ENCODE data around the gene TMEM108.

TMEM108 gene

DNA sequence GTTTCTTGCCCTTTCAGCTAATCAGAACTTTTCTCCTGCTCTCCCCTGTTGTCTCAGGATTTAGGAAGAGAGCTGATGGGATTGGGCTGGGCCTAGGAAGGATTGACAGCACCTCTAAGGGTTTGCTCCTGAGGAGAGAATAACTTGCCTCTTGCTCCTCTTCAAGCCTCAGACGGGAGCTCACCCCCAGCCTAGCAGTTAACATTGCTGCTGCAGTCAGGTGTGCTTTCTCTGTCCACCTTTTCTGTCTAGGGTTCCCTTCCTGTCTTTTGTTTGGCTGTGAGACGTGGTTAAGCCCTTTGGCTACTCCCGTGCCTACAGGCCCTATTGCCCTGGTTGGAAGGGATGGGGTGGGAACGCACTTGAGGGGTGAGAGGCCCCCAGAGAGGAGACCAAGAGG, 20.1 kb downstream of the TMEM108 start:
- Histone ChIP-seq H3K27me3 (replicated peaks; ENCODE audit: control insufficient read depth, insufficient read depth, low read length) (no peaks in the 10 kb centered on the region), H3K4me3 (replicated peaks; ENCODE audit: low read depth, low read length) (no peak overlapping the region), H3K36me3 (ENCODE audit: control insufficient read depth, insufficient read depth, low read length) (no peaks in the 10 kb centered on the region)
- no peak for DNase-seq (ENCODE audit: extremely low read depth, insufficient read length)
- TF ChIP-seq, protein P1, sequence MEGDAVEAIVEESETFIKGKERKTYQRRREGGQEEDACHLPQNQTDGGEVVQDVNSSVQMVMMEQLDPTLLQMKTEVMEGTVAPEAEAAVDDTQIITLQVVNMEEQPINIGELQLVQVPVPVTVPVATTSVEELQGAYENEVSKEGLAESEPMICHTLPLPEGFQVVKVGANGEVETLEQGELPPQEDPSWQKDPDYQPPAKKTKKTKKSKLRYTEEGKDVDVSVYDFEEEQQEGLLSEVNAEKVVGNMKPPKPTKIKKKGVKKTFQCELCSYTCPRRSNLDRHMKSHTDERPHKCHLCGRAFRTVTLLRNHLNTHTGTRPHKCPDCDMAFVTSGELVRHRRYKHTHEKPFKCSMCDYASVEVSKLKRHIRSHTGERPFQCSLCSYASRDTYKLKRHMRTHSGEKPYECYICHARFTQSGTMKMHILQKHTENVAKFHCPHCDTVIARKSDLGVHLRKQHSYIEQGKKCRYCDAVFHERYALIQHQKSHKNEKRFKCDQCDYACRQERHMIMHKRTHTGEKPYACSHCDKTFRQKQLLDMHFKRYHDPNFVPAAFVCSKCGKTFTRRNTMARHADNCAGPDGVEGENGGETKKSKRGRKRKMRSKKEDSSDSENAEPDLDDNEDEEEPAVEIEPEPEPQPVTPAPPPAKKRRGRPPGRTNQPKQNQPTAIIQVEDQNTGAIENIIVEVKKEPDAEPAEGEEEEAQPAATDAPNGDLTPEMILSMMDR (IDR thresholded peaks at IDR 0.05; ENCODE audit: insufficient read depth, low read length, poor library complexity, severe bottlenecking), result no peak

GRCh38 chr3:133058831-133059230, 20.6 kb downstream of the TMEM108 start:
- DNase-seq (ENCODE audit: extremely low read depth, insufficient read length), result no peak
- TF ChIP-seq, protein P1 (IDR thresholded peaks at IDR 0.05; ENCODE audit: insufficient read depth, low read length, poor library complexity, severe bottlenecking), result no peak
- no peaks in the 10 kb centered on the region for H3K27me3 ChIP-seq (replicated peaks; ENCODE audit: control insufficient read depth, insufficient read depth, low read length)
- H3K4me3 ChIP-seq (replicated peaks; ENCODE audit: low read depth, low read length), result no peak overlapping the region
- no peaks in the 10 kb centered on the region for H3K36me3 ChIP-seq (ENCODE audit: control insufficient read depth, insufficient read depth, low read length)

DNA sequence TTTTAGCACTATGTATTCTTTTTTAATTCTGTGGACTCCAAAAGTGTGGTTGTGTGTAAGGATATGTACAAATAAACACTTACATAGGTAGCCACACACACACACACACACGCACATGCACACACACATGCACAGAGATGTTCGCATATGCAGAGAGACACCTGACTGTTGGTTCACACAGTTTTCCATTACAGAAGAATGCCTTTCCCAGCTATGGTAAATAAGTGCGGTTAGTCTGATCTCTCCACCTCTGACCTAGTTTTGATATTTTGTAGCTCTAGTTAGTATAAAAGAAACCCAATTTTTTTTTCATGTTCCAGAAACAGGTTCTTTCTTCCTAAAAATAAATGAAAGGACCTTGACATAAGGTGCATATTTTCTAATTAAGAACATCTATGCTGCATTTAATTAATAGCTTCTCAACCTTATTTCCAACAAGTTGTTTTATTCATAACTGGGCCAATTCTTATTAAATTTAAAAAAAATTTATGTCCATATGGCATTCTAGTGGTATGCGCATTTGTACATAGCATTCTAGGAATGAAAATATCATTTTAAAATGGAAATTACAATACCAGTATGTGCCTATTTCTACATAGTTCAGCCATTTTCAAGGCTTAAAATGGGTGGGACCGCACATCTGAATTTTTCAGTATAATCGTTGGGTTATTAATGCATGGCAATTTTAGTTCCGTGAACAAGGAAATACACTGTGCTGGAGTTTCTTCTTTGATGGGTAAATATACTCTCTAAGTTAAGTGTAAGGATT, 27.2 kb downstream of the TMEM108 start:
- H3K4me3 ChIP-seq (replicated peaks; ENCODE audit: low read depth, low read length), result no peak overlapping the region
- DNase-seq (ENCODE audit: extremely low read depth, insufficient read length), result no peak
- H3K36me3 ChIP-seq (ENCODE audit: control insufficient read depth, insufficient read depth, low read length), result no peaks in the 10 kb centered on the region
- H3K27me3 ChIP-seq (replicated peaks; ENCODE audit: control insufficient read depth, insufficient read depth, low read length), result no peaks in the 10 kb centered on the region
- TF ChIP-seq, protein P1 (IDR thresholded peaks at IDR 0.05; ENCODE audit: insufficient read depth, low read length, poor library complexity, severe bottlenecking), result no peak

DNA sequence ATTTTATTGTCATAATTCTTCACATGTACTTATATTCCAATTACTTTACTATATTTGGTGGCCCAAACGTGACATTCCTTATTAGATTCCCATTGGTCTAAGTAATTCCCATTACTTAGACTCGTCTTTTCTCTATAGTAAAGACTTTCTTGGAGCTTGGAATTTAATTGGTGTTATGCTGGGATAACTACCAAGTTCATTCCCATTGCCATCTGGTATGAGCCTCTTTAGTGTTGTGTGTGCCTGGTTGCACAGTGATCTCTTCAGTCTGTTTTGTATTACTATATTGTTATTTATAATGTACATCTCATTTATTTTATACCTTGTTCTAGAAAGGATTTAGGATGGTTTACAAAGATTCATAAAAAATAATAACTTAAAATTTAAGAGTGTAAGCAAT, 27.8 kb downstream of the TMEM108 start:
- Histone ChIP-seq H3K36me3 (ENCODE audit: control insufficient read depth, insufficient read depth, low read length) (no peaks in the 10 kb centered on the region), H3K4me3 (replicated peaks; ENCODE audit: low read depth, low read length) (no peak overlapping the region), H3K27me3 (replicated peaks; ENCODE audit: control insufficient read depth, insufficient read depth, low read length) (no peaks in the 10 kb centered on the region)
- TF ChIP-seq, protein P1 (IDR thresholded peaks at IDR 0.05; ENCODE audit: insufficient read depth, low read length, poor library complexity, severe bottlenecking), result no peak
- DNase-seq (ENCODE audit: extremely low read depth, insufficient read length), result no peak

DNA sequence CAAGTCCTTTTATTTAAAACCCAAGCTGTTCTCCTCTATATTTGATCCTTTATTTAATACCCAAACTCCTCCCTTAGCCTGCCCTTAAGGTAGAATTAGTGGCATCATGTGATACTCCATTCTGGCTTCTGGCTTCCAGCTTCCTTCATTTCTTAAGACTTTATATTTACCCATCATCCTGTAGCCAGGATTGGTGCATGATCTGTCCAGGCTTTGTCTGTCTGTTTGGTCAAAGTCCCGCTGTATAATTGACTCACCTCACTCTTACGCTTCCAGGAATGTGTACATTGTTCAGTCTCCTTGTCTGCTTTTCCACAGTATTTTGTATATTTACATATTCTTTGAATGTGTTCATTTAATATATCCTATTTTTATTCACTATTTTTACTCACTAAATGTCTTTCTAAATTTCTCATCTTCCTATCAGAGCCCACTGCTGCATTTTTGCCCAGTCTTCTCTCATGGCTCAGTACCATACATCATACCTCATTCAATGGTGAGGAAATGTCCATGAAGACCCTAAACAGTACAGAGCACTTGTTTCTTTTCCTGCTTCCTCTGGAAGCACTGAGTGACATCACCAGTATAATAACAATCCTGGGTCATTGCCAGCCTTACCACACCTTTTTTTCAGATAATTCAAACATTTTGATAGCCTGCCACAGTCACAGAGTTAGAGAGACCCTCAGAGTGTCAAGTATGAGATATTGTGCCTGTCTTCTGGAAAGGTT, 31.5 kb downstream of the TMEM108 start:
- Histone ChIP-seq H3K36me3 (ENCODE audit: control insufficient read depth, insufficient read depth, low read length) (no peaks in the 10 kb centered on the region), H3K4me3 (replicated peaks; ENCODE audit: low read depth, low read length) (no peak overlapping the region), H3K27me3 (replicated peaks; ENCODE audit: control insufficient read depth, insufficient read depth, low read length) (no peaks in the 10 kb centered on the region)
- TF ChIP-seq, protein P1 (IDR thresholded peaks at IDR 0.05; ENCODE audit: insufficient read depth, low read length, poor library complexity, severe bottlenecking), result no peak
- DNase-seq (ENCODE audit: extremely low read depth, insufficient read length), result no peak

All from GM06990 (cell line).